K562 (cell line): ENCODE measurements around the gene PFDN4.

Source experiments
- CTCF ChIP-seq, 3 experiments: IDR thresholded peaks in 2 of 3; conservative IDR thresholded peaks in 1 of 3; 2 replicates each; pipeline ENCODE4 v1.5.1; 2011 to 2012; ENCODE audit warnings: low read length in 3 of 3, mild to moderate bottlenecking in 3 of 3, control low read depth in 2 of 3, improper control_type of control experiment in 1 of 3, inconsistent platforms in 1 of 3, low read depth in 1 of 3, mixed read lengths in 1 of 3, moderate library complexity in 1 of 3; ENCODE audit not compliant: insufficient read depth in 2 of 3
- GABPA ChIP-seq: fragments of 200-800 bp; sonication (Bioruptor generic); conservative IDR thresholded peaks from 2 replicates; pipeline ENCODE4 v1.6.1; 2016; ENCODE audit warnings: low read depth, missing genetic modification characterization, missing compliant biosample characterization
- KDM1A ChIP-seq, 2 experiments: fragments of 450-650 bp; IDR thresholded peaks; 2 replicates each; pipeline ENCODE4 v1.6.1; 2016; ENCODE audit warnings: mild to moderate bottlenecking in 2 of 2
- MAFF ChIP-seq: IDR thresholded peaks from 2 replicates; pipeline ENCODE4 v1.6.1; 2012; ENCODE audit warnings: low read length, improper control_type of control experiment
- NFIC ChIP-seq: fragments of 450-650 bp; IDR thresholded peaks from 2 replicates; pipeline ENCODE4 v1.6.1; 2017; ENCODE audit warnings: mild to moderate bottlenecking, inconsistent platforms
- POLR2A ChIP-seq: fragments of 450-650 bp; conservative IDR thresholded peaks from 2 replicates; pipeline ENCODE4 v1.6.1; 2016
- POLR2AphosphoS5 ChIP-seq: IDR thresholded peaks from 2 replicates; pipeline ENCODE4 v1.6.1; 2011; ENCODE audit warnings: mild to moderate bottlenecking, low read depth, low read length, moderate library complexity; ENCODE audit not compliant: control insufficient read depth, insufficient read depth
- RAD21 ChIP-seq, 2 experiments: fragments of 250-450 bp in 1 of 2; fragments of 450-650 bp in 1 of 2; sonication (Bioruptor Pico) in 1 of 2; formaldehyde crosslinking in 1 of 2; IDR thresholded peaks in 1 of 2; conservative IDR thresholded peaks in 1 of 2; 2 replicates each; pipeline versions ENCODE4 v1.4.0 to v1.8.0; 2020 to 2022; ENCODE audit warnings: mild to moderate bottlenecking in 2 of 2, moderate library complexity in 1 of 2
- SIN3A ChIP-seq, 2 experiments: fragments of 150-350 bp in 1 of 2; IDR thresholded peaks; 2 replicates each; pipeline ENCODE4 v1.6.1; 2011 to 2016; ENCODE audit warnings: borderline replicate concordance in 2 of 2, low read depth in 2 of 2, low read length in 2 of 2, mild to moderate bottlenecking in 2 of 2, moderate library complexity in 2 of 2; ENCODE audit not compliant: control insufficient read depth in 1 of 2
- ZNF184 ChIP-seq: sonication (generic); formaldehyde crosslinking; IDR thresholded peaks from 2 replicates; pipeline ENCODE4 v1.5.0; 2020; ENCODE audit warnings: missing genetic modification reagents

DNA sequence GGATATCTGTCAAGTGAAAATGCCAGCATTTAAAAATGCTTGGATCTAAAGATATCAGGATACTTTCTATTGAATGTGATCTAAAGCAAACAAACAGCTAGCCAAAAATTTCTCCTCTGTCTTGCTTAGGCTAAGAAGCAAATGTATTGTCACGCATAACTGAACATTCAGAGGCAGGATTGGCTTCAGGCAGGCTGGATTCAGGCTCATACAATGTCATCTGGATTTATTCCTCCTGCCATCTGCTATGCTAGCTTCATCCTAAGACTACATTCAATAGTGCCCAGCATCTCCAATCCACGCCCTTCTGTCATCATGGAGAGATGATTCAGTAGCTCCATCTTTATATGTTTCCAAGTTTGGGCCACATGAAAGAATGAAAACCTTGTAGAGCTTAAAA lies 27.1 kb downstream of the PFDN4 start:
- TF ChIP-seq SIN3A (IDR thresholded peaks at IDR 0.05; ENCODE audit: borderline replicate concordance in 2 of 2, control insufficient read depth in 1 of 2, low read depth in 2 of 2, low read length in 2 of 2): no peak
- no peak for TF ChIP-seq MAFF
- no peak for TF ChIP-seq KDM1A (IDR thresholded peaks at IDR 0.05)
- no peak for TF ChIP-seq RAD21 (CRISPR knock-in tag; conservative IDR thresholded peaks at IDR 0.05 in 1 of 2, IDR thresholded peaks at IDR 0.05 in 1 of 2)
- TF ChIP-seq CTCF (IDR thresholded peaks at IDR 0.05 in 2 of 3, conservative IDR thresholded peaks at IDR 0.05 in 1 of 3; ENCODE audit: insufficient read depth in 2 of 3, low read depth in 1 of 3, low read length in 3 of 3): no peak
- TF ChIP-seq NFIC: no peak
- TF ChIP-seq GABPA (tag): no peak
- TF ChIP-seq POLR2AphosphoS5: no peak
- no peak for TF ChIP-seq POLR2A
- TF ChIP-seq ZNF184: no peak
